NCI-H82 treated with DMSO at 0.1 percent for 48 hours (cell line): ENCODE results near the gene MT1A.

Experiments used
- DNase-seq: peaks from one replicate; lab custom pipeline; 2025; ENCODE audit not compliant: unreplicated experiment; lab: John Stamatoyannopoulos, UW

Gene MT1A

DNA sequence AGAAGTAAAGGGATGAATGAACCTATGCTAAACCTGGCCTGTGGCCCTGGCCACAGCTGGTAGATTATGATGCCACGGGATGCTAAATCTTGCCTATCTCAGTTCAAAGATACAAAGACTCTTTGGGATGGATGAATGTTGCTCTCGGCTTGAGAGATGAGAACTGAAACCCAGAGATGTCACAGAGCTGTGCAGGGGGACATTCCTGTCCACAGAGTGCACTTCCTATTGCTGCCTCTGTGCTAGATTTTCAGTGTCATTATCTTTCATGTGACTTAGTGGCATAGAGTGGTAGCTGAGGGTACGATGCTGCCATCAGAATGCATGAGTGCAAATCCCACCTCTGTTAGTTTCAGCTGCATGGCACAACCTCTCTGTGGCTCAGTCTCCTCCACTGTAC, 8.3 kb upstream of the MT1A start:
- DNase-seq, result no peak

DNA sequence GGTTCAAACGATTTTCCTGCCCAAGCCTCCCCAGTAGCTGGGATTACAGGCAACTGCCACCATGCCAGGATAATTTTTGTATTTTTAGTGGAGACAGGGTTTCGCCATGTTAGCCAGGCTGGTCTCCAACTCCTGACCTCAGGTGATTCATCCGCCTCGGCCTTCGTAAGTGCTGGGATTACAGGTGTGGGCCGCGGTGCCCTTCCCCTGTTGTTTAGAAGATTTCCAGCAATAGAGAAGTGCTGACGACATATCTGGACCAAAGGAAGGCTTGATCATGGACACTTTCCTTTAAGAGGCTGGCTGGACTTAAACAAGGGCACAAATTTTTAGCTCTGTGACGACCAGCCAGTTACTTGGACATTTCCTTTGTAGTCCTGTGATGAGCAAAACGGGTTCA, 7.3 kb upstream of the MT1A start:
- DNase-seq, result no peak

DNA sequence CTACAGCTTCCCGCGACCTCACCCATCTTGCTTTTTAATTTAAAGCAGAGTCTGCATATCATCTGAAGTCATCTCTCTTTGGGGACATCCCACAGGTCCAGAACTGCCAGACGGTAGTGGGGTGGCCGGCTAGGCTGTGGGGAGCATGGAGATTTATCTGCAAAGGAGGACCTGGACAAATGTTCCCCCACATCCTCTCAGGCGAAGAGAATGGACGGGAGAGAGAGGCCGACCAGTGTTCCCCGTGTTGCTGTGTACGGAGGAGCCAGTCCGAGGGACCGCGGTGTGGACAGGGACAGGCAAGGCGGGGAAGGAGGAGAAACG, 6.7 kb upstream of the MT1A start:
- no peak for DNase-seq

DNA sequence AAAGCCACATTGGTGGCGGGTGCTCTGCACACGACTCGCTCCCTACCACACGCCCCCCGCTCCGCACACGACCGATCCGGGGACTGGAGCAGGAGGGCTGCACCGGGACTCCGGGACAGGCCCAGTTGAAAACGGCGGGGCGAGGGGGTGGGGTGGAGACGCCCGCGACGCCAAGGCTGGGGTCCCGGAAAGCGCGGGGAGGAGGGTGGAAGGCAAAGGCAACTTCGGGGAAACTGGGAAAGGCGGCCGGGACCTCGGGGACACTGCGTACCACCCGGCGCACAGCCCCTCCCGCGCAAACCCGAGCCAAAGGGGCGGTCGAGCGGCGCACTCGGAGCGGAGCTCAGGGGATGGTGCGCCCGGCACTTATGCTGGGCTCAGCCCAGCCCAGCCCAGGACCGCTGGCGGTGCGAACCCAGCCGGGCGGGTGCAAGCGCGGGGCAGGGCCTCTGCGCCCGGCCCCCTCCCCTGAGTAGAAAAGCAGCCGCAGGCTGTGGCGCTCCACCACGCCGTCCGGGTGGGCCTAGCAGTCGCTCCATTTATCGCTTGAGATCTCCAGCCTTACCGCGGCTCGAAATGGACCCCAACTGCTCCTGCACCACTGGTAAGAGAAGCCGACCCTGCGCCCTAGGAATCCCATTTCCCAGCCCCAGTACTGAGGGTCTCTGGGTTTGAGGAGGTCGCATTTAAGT, 6.2 kb upstream of the MT1A start, which contains the start of gene MT1M:
Gene MT1M, plus strand, starts transcription at position 504 of the 692 bp plus-strand sequence. Its CDS starts 73 bp downstream, at position 577.
- no peak for DNase-seq

DNA sequence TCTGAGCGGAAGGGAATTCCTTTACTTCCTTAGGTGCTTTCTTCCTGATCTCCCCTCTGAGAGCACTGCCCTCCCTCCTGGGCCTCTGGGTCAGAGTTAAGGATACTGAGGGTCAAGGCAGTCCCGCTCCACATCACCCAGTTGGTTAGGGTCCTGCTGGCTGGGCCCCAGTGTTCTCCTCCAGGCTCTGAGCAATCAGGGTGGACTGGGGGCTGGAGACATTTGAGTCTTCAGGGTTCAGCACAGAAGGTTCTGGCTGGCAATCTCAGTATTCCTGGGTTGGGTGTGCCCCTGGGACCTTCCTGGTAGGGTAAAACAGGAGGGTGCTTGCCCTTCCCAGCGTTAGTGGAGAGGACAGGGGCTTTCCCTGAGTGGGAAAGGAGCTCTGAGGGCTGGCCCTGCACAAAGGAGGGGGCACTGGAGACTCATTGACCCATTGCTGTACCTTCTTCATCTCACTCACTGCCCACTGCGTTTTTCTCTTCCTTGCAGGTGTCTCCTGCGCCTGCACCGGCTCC, 5.6 kb upstream of the MT1A start:
- DNase-seq, result no peak

DNA sequence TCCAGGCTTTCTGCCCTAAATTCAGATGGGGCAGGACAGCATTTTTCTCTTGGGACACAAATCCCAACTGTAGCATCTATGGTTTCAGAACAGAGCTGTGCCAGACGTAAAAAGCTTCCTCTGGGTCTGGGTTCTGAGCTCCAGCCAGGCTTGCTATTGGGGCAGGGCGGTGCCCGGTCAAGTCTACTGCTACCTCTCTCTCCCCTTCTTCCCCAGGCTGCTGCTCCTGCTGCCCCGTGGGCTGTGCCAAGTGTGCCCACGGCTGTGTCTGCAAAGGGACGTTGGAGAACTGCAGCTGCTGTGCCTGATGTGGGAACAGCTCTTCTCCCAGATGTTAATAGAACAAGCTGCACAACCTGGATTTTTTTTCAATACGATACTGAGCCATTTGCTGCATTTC, 4.9 kb upstream of the MT1A start:
- DNase-seq, result no peak

DNA sequence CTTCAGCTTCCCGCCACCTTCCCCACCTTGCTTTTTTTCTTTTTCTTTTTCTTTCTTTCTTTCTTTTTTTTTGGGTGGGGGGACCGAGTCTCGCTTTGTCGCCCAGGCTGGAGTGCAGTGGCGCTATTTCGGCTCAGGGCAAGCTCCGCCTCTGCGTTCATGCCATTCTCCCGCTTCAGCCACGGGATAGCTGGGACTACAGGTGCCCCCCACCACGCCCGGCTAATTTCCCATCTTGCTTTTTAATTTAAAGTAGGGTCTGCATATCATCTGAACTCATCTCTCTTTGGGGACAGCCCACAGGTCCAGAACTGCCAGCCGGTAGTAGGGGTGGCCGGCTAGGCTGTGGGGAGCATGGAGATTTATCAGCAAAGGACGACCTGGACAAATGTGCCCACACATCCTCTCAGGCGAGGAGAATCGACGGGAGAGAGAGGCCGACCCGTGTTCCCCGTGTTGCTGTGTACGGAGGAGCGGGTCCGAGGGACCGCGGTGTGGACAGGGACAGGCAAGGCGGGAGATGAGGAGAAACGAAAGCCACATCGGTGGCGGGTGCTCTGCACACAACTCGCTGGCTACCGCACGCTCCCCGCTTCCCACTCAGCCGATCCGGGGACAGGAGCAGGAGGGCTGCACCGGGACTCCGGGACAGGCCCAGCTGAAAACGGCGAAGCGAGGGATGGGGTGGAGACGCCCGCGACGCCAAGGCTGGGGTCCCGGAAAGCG, 3.6 kb upstream of the MT1A start:
- DNase-seq, result no peak

DNA sequence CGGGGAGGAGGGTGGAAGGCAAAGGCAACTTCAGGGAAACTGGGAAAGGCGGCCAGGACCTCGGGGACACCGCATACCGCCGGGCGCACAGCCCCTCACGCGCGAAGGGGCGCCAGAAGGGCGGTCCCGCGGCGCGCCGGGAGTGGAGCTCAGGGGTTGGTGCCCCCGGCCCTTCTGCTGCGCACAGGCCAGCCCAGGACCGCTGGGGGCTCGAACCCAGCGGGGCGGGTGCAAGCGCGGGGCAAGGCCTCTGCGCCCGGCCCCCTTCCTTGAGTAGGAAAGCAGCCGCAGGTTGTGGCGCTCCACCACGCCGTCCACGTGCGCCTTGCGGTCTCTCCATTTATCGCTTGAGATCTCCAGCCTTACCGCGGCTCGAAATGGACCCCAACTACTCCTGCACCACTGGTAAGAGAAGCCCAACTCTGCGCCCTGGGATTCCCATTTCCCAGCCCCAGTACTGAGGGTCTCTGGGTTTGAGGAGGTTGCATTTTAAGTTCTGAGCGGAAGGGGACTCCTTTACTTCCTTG, 3.0 kb upstream of the MT1A start:
- no peak for DNase-seq

DNA sequence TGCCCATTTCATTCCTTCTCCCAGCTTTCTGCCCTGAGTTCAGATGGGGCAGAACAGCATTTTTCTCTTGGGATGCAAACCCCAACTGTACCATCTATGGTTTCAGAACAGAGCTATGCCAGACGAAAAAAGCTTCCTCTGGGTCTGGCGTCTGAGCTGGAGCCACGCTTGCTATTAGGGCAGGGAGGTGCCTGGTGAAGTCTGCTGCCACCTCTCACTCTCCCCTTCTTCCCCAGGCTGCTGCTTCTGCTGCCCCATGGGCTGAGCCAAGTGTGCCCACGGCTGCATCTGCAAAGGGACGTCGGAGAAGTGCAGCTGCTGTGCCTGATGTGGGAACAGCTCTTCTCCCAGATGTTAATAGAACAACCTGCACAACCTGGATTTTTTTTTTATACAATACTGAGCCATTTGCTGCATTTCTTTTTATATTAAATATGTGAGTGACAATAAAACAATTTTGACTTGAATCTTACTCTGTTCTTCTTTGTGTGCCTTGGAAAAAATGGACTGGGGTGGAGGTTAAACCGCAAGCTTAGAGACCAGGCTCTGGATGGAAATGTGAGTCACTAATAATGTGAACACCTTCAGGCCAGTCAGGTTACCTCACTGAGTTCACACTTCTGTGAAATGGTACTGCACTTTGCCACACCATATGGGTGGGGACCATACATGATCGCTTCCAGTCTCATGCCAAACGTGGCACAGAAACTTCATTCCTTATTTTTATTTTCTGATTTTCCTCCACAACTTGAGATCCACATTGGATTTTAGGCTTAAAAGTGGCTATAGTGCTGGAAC, 1.7 kb upstream of the MT1A start:
- no peak for DNase-seq

DNA sequence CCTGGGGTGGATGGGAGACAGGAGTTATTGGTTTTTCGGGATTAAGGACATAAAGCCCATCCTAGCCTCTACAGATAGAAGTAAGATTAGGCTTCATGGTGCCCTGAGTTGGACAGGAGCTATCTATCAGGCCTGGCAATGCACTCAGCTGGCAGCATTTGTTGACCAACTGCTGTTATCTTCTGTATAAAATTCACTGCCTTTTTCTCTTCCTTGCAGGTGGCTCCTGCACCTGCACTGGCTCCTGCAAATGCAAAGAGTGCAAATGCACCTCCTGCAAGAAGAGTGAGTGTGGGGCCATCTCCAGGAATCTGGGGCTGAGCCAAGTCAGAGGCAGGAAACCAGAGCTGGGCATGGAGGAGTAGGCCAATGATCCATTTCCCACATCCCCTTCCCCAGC, 579 bp downstream of the MT1A start:
- no peak for DNase-seq

DNA sequence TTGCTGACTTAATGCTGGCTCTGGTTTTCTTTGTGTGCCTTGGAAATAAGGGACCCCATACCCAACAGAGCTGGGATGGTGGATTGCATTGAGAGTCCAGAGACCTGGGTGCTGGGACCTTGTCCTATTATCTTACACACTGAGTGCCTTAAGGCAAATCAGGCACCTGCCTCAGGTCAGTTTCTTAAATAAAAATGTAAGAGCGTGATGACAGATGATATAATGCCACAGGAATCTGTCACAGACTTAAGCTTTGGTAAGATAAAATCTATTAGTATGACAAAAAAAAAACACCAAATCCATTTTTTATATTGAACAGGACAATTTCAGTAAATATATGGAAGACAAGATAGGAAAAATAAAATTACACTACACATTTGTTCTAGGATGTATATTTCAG, 1.6 kb downstream of the MT1A start:
- no peak for DNase-seq

DNA sequence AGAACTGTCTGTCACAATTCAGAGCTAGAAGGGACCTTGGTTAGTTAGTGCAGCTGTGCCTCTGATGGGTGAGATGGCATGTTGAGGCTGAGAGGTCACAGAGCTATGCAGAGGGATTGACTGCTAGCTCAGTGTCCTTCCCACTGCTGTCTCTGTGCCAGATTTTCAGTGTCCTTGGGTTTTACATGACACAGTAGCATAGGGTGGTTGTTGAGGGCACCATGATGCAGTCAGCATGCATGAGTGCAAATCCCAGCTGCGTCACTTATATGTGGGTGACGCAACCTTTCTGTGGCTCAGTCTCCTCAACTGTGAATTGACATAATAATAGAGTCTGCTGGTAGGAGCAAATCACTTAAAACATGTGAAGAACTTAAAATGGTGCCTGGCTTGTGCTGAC, 2.7 kb downstream of the MT1A start:
- DNase-seq, result no peak

DNA sequence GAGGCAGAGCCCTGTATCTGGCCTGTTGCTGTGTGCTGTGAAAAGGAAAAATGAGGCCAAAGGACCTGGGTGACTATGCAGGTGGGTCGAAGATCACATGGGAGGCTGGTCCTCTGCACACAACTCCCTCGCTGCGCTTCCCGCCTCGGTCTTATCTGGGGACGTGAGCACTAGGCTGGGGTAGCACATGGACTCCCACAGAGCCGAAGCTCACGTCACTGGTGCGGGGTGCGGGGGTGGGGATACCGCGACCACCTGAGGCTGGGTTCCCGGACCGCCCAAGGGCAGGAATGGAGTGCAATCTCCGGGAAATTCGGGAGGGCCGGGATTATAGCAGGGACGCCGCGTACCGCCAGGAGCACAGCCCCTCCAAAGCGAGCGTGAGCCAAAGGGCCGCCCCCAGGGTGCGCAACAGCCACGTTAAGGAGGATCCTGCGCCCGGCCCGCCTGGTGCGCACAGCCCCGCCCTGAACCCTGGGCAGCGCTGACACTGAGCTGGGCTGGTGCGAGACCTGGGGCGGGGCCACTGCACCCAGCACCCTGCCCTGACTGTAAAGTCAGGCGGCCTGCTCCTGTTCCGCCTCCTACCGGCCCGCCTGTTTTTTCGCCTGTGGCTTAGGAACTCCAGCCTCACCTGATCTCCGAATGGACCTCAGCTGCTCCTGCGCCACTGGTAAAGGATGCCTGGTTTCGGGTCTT, 4.8 kb downstream of the MT1A start:
- DNase-seq, result no peak

DNA sequence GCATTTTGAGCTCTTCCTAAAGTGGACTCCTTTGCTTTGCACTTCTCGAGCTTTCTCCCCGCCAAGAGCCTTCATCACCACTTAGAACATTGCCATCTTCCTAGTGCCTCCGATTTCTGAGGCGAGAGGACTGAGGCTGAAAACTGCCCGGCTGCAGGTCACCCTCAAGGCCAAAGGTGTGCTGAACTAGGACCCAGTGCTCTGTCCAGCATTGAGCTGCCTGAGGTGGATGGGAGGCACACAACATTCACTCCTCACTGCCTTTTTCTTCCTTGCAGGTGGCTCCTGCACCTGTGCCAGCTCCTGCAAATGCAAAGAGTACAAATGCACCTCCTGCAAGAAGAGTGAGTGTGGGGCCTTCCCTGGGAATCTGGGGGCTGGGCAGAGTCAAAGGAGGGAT, 5.4 kb downstream of the MT1A start:
- DNase-seq, result no peak

DNA sequence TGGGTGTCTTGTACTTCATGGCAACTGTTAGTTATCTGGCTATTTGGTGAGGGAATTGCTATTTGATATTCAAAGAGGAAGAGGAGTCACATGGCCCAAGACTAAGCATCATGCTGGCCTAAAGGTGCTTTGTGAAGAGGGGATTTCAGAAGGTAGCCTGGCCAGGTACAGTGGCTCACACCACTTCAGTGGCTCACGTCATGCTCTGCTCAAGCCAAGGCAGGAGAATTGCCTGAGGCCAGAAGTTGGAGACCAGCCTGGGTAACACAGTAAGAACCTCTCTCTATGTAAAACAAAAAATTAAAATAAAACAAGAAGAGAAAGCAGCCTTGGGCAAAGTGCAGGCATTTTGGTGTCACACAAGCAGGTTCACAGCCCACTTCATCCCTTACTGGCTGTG, 6.8 kb downstream of the MT1A start:
- no peak for DNase-seq

DNA sequence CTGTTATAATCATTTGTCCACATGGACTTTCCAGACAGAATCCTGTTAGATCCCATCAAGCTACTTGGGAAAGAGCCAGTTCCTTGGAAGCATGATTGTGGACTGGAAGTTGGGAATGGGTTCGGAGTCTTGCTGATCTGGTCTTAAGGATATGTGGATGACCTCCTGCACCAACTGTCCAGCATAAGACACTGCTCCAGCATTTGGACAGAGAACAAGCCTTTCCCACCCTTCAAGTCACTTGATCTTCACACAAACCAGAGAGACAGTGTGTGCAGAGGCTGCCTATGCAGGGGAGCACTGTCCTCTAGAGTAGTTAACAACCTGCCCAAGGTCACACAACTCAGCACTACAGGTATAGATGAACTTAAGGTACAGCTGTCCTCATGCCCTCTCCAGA, 7.4 kb downstream of the MT1A start:
- DNase-seq, result no peak

DNA sequence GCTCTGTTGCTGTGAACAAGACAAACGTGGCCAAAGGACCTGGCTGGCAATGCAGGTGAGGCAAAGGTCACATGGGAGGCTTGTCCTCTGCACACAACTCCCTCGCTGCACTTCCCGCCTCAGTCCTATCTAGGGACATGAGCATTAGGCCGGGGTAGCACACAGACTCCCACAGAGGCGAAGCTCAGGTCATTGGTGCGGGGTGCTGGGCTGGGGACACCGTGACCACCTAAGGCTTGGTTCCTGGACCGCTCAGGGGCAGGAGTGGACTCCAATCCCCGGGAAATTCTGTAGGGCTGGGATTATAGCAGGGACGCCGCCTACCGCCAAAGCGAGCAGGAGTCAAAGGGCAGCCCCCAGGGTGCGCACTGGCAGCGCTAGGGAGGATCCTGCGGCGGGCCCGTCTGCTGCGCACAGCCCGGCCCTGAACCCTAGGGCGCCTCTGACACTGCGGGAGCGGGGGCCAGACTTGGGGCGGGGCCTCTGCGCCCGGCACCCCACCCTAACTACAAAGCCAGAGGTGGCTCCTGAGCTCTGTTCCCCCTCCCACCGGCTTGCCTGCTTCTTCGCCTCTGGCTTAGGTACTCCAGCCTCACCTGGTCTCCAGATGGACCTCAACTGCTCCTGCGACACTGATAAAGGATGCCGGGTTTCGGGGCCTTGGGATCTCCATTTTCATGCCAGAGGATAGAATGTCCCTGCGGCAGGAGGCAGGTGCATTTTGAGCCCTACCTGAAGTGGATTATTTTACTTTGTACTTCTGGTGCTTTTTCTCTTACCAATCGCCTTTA, 9.4 kb downstream of the MT1A start:
- no peak for DNase-seq

DNA sequence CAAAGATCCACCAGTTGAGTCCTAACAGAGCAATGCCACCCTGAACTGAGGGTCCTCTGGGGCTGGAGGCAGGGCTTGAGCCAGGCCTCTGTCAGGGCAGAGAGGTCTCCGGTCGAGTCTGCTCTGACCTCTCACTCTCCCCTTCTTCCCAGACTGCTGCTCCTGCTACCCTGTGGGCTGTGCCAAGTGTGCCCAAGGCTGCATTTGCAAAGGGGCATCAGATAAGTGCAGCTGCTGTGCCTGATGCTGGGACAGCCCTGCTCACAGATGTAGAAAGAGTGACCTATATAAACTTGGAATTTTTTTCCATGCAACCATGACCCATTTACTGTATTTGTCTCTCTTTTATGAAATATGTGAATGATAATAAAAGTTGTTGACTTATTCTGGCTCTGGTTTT, 10.8 kb downstream of the MT1A start:
- no peak for DNase-seq

DNA sequence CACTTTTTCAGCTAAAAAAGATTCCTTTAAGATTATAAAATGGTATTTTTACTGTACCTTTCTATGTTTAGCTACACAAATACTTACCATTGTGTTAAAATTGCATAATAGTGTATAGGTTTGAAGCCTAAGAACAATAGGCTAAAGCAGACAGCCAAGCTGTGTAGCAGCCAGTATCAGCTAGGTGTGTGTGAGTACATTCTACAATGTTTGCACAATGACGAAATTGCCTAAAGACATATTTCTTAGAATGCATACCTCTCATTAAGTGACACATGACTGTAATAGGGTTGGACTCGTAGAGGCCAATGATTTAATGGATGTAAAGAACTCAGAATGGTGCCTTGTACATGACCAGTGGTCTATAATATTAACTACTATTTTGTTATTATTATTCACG, 11.4 kb downstream of the MT1A start:
- DNase-seq, result no peak

DNA sequence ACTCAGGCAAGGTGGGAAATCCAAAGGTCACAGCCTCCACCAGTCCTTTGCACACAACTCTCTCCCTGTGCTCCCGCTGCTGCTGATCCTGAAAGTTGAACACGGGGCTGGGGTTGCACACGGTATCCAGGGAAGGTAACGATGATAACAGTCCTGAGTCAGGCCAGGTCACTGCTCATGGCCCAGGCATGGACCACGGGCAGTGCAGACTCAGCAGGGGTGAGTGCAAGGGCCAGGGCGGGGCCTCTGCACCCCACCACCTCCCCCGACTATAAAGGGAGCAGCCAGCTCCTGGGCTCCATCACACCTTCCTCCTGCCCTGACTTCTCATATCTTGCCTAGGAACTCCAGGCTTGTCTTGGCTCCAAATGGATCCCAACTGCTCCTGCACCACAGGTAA, 13.1 kb downstream of the MT1A start, which contains the start of gene MT1B:
Gene MT1B, plus strand, starts transcription at position 301 of the 400 bp plus-strand sequence. Its CDS starts 68 bp downstream, at position 369.
- no peak for DNase-seq
